K562 (cell line): ENCODE data around the gene HCST. TPM values are rescaled to one million over a fixed set of nuclear protein-coding genes. Genes with fewer than 3 reads are reported as not detected.

Experiments used
- CREM ChIP-seq: IDR thresholded peaks from 2 replicates; pipeline ENCODE4 v1.6.1; 2014; ENCODE audit warnings: antibody characterized with exemption, low read depth
- EGR1 ChIP-seq: fragments of 450-650 bp; conservative IDR thresholded peaks from 2 replicates; pipeline ENCODE4 v1.6.1; 2017; ENCODE audit warnings: mild to moderate bottlenecking
- ESRRA ChIP-seq: fragments of 450-650 bp; IDR thresholded peaks from 2 replicates; pipeline ENCODE4 v1.6.1; 2014; ENCODE audit warnings: low read depth, mild to moderate bottlenecking, moderate library complexity, borderline replicate concordance
- FOS ChIP-seq: IDR thresholded peaks from 3 replicates; pipeline ENCODE4 v1.6.1; 2011; ENCODE audit not compliant: insufficient read length; ENCODE audit errors: extremely low read depth
- FOXK2 ChIP-seq, 2 experiments: fragments of 450-650 bp; IDR thresholded peaks in 1 of 2; conservative IDR thresholded peaks in 1 of 2; 2 replicates each; pipeline ENCODE4 v1.6.1; 2016; ENCODE audit warnings: low read depth in 2 of 2, mild to moderate bottlenecking in 1 of 2
- GABPB2 ChIP-seq: fragments of 250-450 bp; sonication (Bioruptor Pico); conservative IDR thresholded peaks from 2 replicates; pipeline ENCODE4 v1.5.1; 2021; ENCODE audit warnings: mild to moderate bottlenecking
- L3MBTL2 ChIP-seq: fragments of 450-650 bp; IDR thresholded peaks from 2 replicates; pipeline ENCODE4 v1.6.1; 2016; ENCODE audit warnings: mild to moderate bottlenecking, moderate library complexity
- MYC ChIP-seq, 2 experiments: fragments of 250-450 bp in 1 of 2; sonication (Bioruptor Pico) in 1 of 2; IDR thresholded peaks; 2 replicates each; pipeline versions ENCODE4 v1.5.1 to v1.6.1; 2012 to 2021; ENCODE audit warnings: low read depth in 2 of 2, borderline replicate concordance in 1 of 2, improper control_type of control experiment in 1 of 2, low read length in 1 of 2, mild to moderate bottlenecking in 1 of 2, moderate library complexity in 1 of 2
- NFXL1 ChIP-seq: fragments of 450-650 bp; formaldehyde crosslinking; IDR thresholded peaks from 2 replicates; pipeline ENCODE4 v1.4.0; 2021; ENCODE audit warnings: mild to moderate bottlenecking
- SRF ChIP-seq, 2 experiments: fragments of 250-450, 450-650 bp in 1 of 2; sonication (Bioruptor Pico) in 1 of 2; sonication (generic) in 1 of 2; formaldehyde crosslinking; IDR thresholded peaks; 2 replicates each; pipeline versions ENCODE4 v1.5.0 to v1.5.1; 2020 to 2022; ENCODE audit warnings: mild to moderate bottlenecking in 1 of 2, missing genetic modification reagents in 1 of 2
- TCF3 ChIP-seq: sonication (generic); formaldehyde crosslinking; IDR thresholded peaks from 2 replicates; pipeline ENCODE4 v1.4.0; 2020; ENCODE audit warnings: mild to moderate bottlenecking, missing genetic modification reagents
- polyA plus RNA-seq, 8 experiments: library from polyadenylated mRNA; depleted of rRNA in 4 of 8; stranded (reverse) in 5 of 8; unstranded in 3 of 8; fragments of >200 nt; fragmentation: Nextera tagmentation in 2 of 8; fragmentation: Illumina TruSeq in 1 of 8; extraction: Ambion mirVana in 2 of 8; extraction: Trizol in 1 of 8; gene quantifications; 2 replicates each; pipeline versions ENCODE4 v1.2.1 to v1.2.3, GENCODE V29; 2011 to 2014; ENCODE audit warnings: inconsistent platforms in 1 of 8, missing spikeins in 1 of 8
- total RNA-seq, 7 experiments: library from RNA; depleted of rRNA in 6 of 7; stranded (reverse); fragments of >200 nt in 6 of 7; fragmentation: Illumina TruSeq in 2 of 7; extraction: Trizol in 2 of 7; gene quantifications; 2 replicates each; pipeline versions ENCODE4 v1.2.1 to v1.2.3, GENCODE V29; 2011 to 2021; ENCODE audit warnings: low replicate concordance in 1 of 7
- TF ChIP-seq, protein P1 (sequence below): sonication (generic); formaldehyde crosslinking; IDR thresholded peaks from 2 replicates; pipeline ENCODE4 v1.8.1; 2023; ENCODE audit warnings: mild to moderate bottlenecking, missing genetic modification reagents, moderate library complexity
- TF ChIP-seq, protein P2 (sequence below): fragments of 450-650 bp; formaldehyde crosslinking; IDR thresholded peaks from 2 replicates; pipeline ENCODE4 v1.4.0; 2020; ENCODE audit warnings: mild to moderate bottlenecking
- TF ChIP-seq, protein P3 (sequence below): fragments of 250-450 bp; sonication (Bioruptor Pico); IDR thresholded peaks from 2 replicates; pipeline ENCODE4 v1.8.0; 2021; ENCODE audit warnings: borderline replicate concordance, mild to moderate bottlenecking, moderate library complexity; ENCODE audit not compliant: poor library complexity, severe bottlenecking
- TF ChIP-seq, protein P4 (sequence below): sonication (generic); formaldehyde crosslinking; IDR thresholded peaks from 2 replicates; pipeline ENCODE4 v1.9.0; 2022; ENCODE audit warnings: mild to moderate bottlenecking, missing genetic modification reagents
- TF ChIP-seq, protein P5 (sequence below): fragments of 200-400 bp; formaldehyde crosslinking; IDR thresholded peaks from 2 replicates; pipeline ENCODE4 v1.6.1; 2017; ENCODE audit warnings: mild to moderate bottlenecking, low read depth, low read length, moderate library complexity
- TF ChIP-seq, protein P6 (sequence below): fragments of 250-450 bp; sonication (Bioruptor Pico); IDR thresholded peaks from 2 replicates; pipeline ENCODE4 v1.5.0; 2022; ENCODE audit warnings: mild to moderate bottlenecking

Gene HCST
- total and polyA plus RNA-seq, 9 of the 15 experiments (the other 6 are each of a cell fraction or from before 2014, with no cell fraction given) = 0.29 to 1.9 (median 0.95) TPM; not detected in 2

DNA sequence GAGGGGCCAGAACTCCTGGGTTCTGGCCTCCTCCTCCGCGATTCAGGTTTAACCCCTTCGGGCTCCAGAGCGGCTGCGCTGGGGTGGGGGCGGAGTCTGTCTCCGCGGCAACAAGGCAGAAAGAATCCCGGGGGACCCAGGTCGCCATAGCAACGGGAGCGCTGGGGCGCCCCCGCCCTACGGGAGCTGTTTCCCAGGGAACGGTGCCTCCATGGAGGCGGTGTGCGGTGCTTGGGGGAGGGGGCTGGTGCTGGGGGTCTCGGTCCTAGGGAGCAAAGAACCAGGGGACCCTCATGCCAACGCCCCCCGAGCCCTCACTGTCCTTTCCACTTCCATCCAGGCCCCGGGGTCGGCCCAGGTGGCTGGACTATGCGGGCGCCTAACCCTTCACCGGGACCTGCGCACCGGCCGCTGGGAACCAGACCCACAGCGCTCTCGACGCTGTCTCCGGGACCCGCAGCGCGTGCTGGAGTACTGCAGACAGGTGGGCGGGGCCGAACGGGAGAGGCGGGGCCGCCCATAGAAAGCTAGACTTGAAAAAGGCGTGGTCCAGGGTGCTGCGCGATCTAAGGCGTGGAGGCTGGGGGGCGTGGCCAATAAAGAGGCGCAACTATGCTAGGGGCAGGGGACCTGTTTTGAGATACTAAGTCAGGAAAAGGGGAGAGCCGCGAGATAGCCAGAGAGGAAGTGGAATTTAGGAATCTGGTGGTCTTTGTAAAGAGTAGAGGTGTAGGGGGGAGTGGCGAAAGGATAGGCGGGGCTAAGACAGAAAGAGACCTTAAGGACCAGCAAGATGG is 32.8 kb upstream of the HCST start (continued):
- TF ChIP-seq MYC (IDR thresholded peaks at IDR 0.05; ENCODE audit: low read depth, low read length) (peak; percentile 46; the same call in 1 of the 2 replicates), MYC (CRISPR knock-in tag; IDR thresholded peaks at IDR 0.05; ENCODE audit: borderline replicate concordance, low read depth) (no peak), GABPB2 (CRISPR knock-in tag) (no peak), FOXK2 (conservative IDR thresholded peaks at IDR 0.05 in 1 of 2, IDR thresholded peaks at IDR 0.05 in 1 of 2; ENCODE audit: low read depth in 2 of 2) (peak in 1 of 2 experiments; percentile 19; a peak in 2 of 4 replicates), EGR1 (peak; percentile 11; the same call in 1 of the 2 replicates), NFXL1 (CRISPR knock-in tag) (no peak), SRF (CRISPR knock-in tag; IDR thresholded peaks at IDR 0.05) (peak in 1 of 2 experiments; percentile 63; a peak in 1 of 4 replicates), L3MBTL2 (peak; percentile 97), CREM (peak; percentile 27; the same call in 1 of the 2 replicates), TCF3 (CRISPR knock-in tag) (no peak), ESRRA (no peak), FOS (no peak)
- TF ChIP-seq, protein P1, sequence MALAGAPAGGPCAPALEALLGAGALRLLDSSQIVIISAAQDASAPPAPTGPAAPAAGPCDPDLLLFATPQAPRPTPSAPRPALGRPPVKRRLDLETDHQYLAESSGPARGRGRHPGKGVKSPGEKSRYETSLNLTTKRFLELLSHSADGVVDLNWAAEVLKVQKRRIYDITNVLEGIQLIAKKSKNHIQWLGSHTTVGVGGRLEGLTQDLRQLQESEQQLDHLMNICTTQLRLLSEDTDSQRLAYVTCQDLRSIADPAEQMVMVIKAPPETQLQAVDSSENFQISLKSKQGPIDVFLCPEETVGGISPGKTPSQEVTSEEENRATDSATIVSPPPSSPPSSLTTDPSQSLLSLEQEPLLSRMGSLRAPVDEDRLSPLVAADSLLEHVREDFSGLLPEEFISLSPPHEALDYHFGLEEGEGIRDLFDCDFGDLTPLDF (CRISPR knock-in tag) = peak; percentile 58; the same call in 1 of the 2 replicates
- TF ChIP-seq, protein P2, sequence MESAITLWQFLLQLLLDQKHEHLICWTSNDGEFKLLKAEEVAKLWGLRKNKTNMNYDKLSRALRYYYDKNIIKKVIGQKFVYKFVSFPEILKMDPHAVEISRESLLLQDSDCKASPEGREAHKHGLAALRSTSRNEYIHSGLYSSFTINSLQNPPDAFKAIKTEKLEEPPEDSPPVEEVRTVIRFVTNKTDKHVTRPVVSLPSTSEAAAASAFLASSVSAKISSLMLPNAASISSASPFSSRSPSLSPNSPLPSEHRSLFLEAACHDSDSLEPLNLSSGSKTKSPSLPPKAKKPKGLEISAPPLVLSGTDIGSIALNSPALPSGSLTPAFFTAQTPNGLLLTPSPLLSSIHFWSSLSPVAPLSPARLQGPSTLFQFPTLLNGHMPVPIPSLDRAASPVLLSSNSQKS (CRISPR knock-in tag) = no peak
- TF ChIP-seq, protein P3, sequence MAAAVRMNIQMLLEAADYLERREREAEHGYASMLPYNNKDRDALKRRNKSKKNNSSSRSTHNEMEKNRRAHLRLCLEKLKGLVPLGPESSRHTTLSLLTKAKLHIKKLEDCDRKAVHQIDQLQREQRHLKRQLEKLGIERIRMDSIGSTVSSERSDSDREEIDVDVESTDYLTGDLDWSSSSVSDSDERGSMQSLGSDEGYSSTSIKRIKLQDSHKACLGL (CRISPR knock-in tag) = no peak
- TF ChIP-seq, protein P4, sequence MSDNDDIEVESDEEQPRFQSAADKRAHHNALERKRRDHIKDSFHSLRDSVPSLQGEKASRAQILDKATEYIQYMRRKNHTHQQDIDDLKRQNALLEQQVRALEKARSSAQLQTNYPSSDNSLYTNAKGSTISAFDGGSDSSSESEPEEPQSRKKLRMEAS (CRISPR knock-in tag) = peak; percentile 96
- TF ChIP-seq, protein P5, sequence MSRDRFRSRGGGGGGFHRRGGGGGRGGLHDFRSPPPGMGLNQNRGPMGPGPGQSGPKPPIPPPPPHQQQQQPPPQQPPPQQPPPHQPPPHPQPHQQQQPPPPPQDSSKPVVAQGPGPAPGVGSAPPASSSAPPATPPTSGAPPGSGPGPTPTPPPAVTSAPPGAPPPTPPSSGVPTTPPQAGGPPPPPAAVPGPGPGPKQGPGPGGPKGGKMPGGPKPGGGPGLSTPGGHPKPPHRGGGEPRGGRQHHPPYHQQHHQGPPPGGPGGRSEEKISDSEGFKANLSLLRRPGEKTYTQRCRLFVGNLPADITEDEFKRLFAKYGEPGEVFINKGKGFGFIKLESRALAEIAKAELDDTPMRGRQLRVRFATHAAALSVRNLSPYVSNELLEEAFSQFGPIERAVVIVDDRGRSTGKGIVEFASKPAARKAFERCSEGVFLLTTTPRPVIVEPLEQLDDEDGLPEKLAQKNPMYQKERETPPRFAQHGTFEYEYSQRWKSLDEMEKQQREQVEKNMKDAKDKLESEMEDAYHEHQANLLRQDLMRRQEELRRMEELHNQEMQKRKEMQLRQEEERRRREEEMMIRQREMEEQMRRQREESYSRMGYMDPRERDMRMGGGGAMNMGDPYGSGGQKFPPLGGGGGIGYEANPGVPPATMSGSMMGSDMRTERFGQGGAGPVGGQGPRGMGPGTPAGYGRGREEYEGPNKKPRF = no peak
- TF ChIP-seq, protein P6, sequence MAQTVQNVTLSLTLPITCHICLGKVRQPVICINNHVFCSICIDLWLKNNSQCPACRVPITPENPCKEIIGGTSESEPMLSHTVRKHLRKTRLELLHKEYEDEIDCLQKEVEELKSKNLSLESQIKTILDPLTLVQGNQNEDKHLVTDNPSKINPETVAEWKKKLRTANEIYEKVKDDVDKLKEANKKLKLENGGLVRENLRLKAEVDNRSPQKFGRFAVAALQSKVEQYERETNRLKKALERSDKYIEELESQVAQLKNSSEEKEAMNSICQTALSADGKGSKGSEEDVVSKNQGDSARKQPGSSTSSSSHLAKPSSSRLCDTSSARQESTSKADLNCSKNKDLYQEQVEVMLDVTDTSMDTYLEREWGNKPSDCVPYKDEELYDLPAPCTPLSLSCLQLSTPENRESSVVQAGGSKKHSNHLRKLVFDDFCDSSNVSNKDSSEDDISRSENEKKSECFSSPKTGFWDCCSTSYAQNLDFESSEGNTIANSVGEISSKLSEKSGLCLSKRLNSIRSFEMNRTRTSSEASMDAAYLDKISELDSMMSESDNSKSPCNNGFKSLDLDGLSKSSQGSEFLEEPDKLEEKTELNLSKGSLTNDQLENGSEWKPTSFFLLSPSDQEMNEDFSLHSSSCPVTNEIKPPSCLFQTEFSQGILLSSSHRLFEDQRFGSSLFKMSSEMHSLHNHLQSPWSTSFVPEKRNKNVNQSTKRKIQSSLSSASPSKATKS = no peak
